Activated T-cell treated with anti-CD3 and anti-CD28 coated beads, Interleukin-2, amount 50 U/mL, for 1 hour (primary cell): ENCODE data around the gene DENND5A.

Experiments
- DNase-seq: peaks from one replicate; pipeline ENCODE4 v3.0.0-alpha.2; 2020

Gene DENND5A

GRCh38 chr11:9092853-9093778 lies 172.0 kb downstream of the DENND5A start:
- DNase-seq: no peak

- no peak for DNase-seq
Observed at GRCh38 chr11:9092072-9092471, 173.1 kb downstream of the DENND5A start.

- DNase-seq: no peak
Observed at GRCh38 chr11:9091044-9091922, 173.9 kb downstream of the DENND5A start, which contains the start of gene SCUBE2. Gene SCUBE2, minus strand, starts transcription at chr11:9091599. Its CDS starts 71 bp downstream, at chr11:9091528.

GRCh38 chr11:9090488-9091043 lies 174.6 kb downstream of the DENND5A start:
- DNase-seq: no peak

- no peak for DNase-seq
Observed at GRCh38 chr11:9089636-9090035, 175.5 kb downstream of the DENND5A start.

GRCh38 chr11:9089061-9089460 lies 176.1 kb downstream of the DENND5A start:
- DNase-seq: no peak
